A549 (cell line): ENCODE results near the gene RPH3AL. TPM values are rescaled to one million over a fixed set of nuclear protein-coding genes. Genes with fewer than 3 reads are reported as not detected.

ENCODE experiments used
- ATAC-seq, 2 experiments: fragments of 200-7000 bp in 1 of 2; fragments of >200 bp in 1 of 2; cut with Nextera tagmentation in 1 of 2; cut with Tn5 transposase in 1 of 2; 3 replicates each; pipeline versions ENCODE4 v1.8.0 to v1.9.1; 2018 to 2020; ENCODE audit warnings: mild to moderate bottlenecking in 1 of 2, moderate library complexity in 1 of 2
- CTCF ChIA-PET: fragments of 300-600 bp; sonication (Branson Sonifier 250); formaldehyde crosslinking; extraction: SDS; loops from one replicate; lab custom pipeline; 2021; ENCODE audit warnings: antibody characterized with exemption, inconsistent platforms; lab: Yijun Ruan, JAX
- POLR2A ChIA-PET: fragments of 350-600 bp; formaldehyde crosslinking; extraction: SDS; loops from one replicate; lab custom pipeline; 2021; ENCODE audit warnings: antibody characterized with exemption, inconsistent platforms; lab: Yijun Ruan, JAX
- DNase-seq, 2 experiments: peaks; one replicate each; pipeline versions ENCODE4 v3.0.0 to v3.0.0-alpha.2; 2011 to 2016; ENCODE audit warnings: low read depth in 1 of 2, low spot score in 1 of 2
- FAIRE-seq: peaks from 2 replicates; lab custom pipeline; 2011; peaks lifted over from hg19 to GRCh38; lab: Jason Lieb, UNC
- H3K27ac ChIP-seq, 2 experiments: fragments of >200 bp; sonication (Bioruptor Twin); formaldehyde crosslinking; 3 replicates each; pipeline ENCODE4 v1.5.1; 2016 to 2017
- H3K4me1 ChIP-seq: fragments of >200 bp; sonication (Bioruptor Twin); formaldehyde crosslinking; 3 replicates; pipeline ENCODE4 v1.6.1; 2016
- H3K4me2 ChIP-seq: fragments of >200 bp; sonication (Bioruptor Twin); formaldehyde crosslinking; 3 replicates; pipeline ENCODE4 v1.6.1; 2016
- H3K4me3 ChIP-seq: fragments of >200 bp; sonication (Bioruptor Twin); formaldehyde crosslinking; 3 replicates; pipeline ENCODE4 v1.5.1; 2016
- H3K9me3 ChIP-seq: fragments of >200 bp; sonication (Bioruptor Twin); formaldehyde crosslinking; 3 replicates; pipeline ENCODE4 v1.6.1; 2016
- BHLHE40 ChIP-seq: IDR thresholded peaks from 2 replicates; pipeline ENCODE4 v1.6.1; 2012; ENCODE audit warnings: low read depth, low read length, inconsistent platforms
- CBX8 ChIP-seq: fragments of 200-600 bp; sonication (generic); IDR thresholded peaks from 2 replicates; pipeline ENCODE4 v1.6.1; 2016
- CHD4 ChIP-seq: fragments of 200-600 bp; sonication (generic); IDR thresholded peaks from 2 replicates; pipeline ENCODE4 v1.6.1; 2016; ENCODE audit warnings: antibody characterized with exemption, mild to moderate bottlenecking, borderline replicate concordance
- EP300 ChIP-seq, 2 experiments: fragments of >200 bp; sonication (Bioruptor Twin); formaldehyde crosslinking; IDR thresholded peaks; 2 replicates in 1 of 2; 3 replicates in 1 of 2; pipeline ENCODE4 v1.6.1; 2016 to 2017
- ESRRA ChIP-seq: fragments of 150-350 bp; IDR thresholded peaks from 2 replicates; pipeline ENCODE4 v1.6.1; 2014; ENCODE audit warnings: mild to moderate bottlenecking, low read length, borderline replicate concordance
- FOSB ChIP-seq: fragments of 250-450 bp; sonication (Bioruptor Pico); IDR thresholded peaks from 2 replicates; pipeline ENCODE4 v1.5.0; 2020; ENCODE audit warnings: mild to moderate bottlenecking, moderate library complexity
- FOSL2 ChIP-seq, 2 experiments: fragments of 450-650 bp in 1 of 2; fragments of >200 bp in 1 of 2; sonication (Bioruptor Twin) in 1 of 2; formaldehyde crosslinking; IDR thresholded peaks; 2 replicates each; pipeline versions ENCODE4 v1.5.0 to v1.6.1; 2016 to 2020; ENCODE audit warnings: mild to moderate bottlenecking in 1 of 2, moderate library complexity in 1 of 2
- GATA3 ChIP-seq: IDR thresholded peaks from 2 replicates; pipeline ENCODE4 v1.6.1; 2012; ENCODE audit warnings: borderline replicate concordance
- HOXB13 ChIP-seq: fragments of 250-450 bp; sonication (Bioruptor Pico); IDR thresholded peaks from 2 replicates; pipeline ENCODE4 v1.5.0; 2020; ENCODE audit warnings: low read depth, mild to moderate bottlenecking, moderate library complexity
- MAFK ChIP-seq: fragments of 450-650 bp; IDR thresholded peaks from 2 replicates; pipeline ENCODE4 v1.6.1; 2014; ENCODE audit not compliant: partially characterized antibody
- NFE2L2 ChIP-seq: fragments of 150-350 bp; conservative IDR thresholded peaks from 2 replicates; pipeline ENCODE4 v1.6.1; 2014; ENCODE audit warnings: low read length
- NPAS2 ChIP-seq: fragments of 250-450 bp; sonication (Bioruptor Pico); IDR thresholded peaks from 2 replicates; pipeline ENCODE4 v1.8.0; 2022; ENCODE audit warnings: mild to moderate bottlenecking, moderate library complexity, borderline replicate concordance
- NR3C1 ChIP-seq: fragments of >200 bp; sonication (Bioruptor Twin); formaldehyde crosslinking; IDR thresholded peaks from 3 replicates; pipeline ENCODE4 v1.6.1; 2017
- PHF8 ChIP-seq: fragments of 200-600 bp; sonication (generic); IDR thresholded peaks from 2 replicates; pipeline ENCODE4 v1.6.1; 2016; ENCODE audit warnings: low read depth, mild to moderate bottlenecking, antibody characterized with exemption, moderate library complexity, borderline replicate concordance
- POLR2A ChIP-seq: IDR thresholded peaks from 2 replicates; pipeline ENCODE4 v1.6.1; 2012; ENCODE audit warnings: mild to moderate bottlenecking, low read length
- POLR2AphosphoS2 ChIP-seq: conservative IDR thresholded peaks from 2 replicates; pipeline ENCODE4 v1.6.1; 2012; ENCODE audit warnings: low read length, improper control_type of control experiment, inconsistent platforms
- RFX5 ChIP-seq: fragments of 450-650 bp; IDR thresholded peaks from 2 replicates; pipeline ENCODE4 v1.7.1; 2014; ENCODE audit warnings: antibody characterized with exemption, mild to moderate bottlenecking, moderate library complexity
- SREBF2 ChIP-seq: fragments of 450-650 bp; IDR thresholded peaks from 2 replicates; pipeline ENCODE4 v1.6.1; 2014; ENCODE audit warnings: mild to moderate bottlenecking, moderate library complexity
- TFCP2L1 ChIP-seq: fragments of 250-450 bp; sonication (Bioruptor Pico); IDR thresholded peaks from 2 replicates; pipeline ENCODE4 v1.5.0; 2021; ENCODE audit warnings: mild to moderate bottlenecking
- TP53 ChIP-seq: fragments of 250-450 bp; sonication (Bioruptor Pico); IDR thresholded peaks from 2 replicates; pipeline ENCODE4 v1.5.0; 2021; ENCODE audit warnings: mild to moderate bottlenecking, moderate library complexity
- ZNF302 ChIP-seq: fragments of 250-450 bp; sonication (Bioruptor Pico); IDR thresholded peaks from 2 replicates; pipeline ENCODE4 v1.9.0; 2021; ENCODE audit warnings: inconsistent platforms, mild to moderate bottlenecking, moderate library complexity
- WGBS: methylation state at CpG from one replicate; pipeline ENCODE4 v1.1.6; 2017; ENCODE audit errors: missing lambda C conversion rate; 5-methylcytosine and 5-hydroxymethylcytosine counted together
- polyA plus RNA-seq, 4 experiments: library from polyadenylated mRNA; depleted of rRNA in 3 of 4; stranded (reverse); fragments of >200 nt; fragmentation: RNase III in 1 of 4; extraction: RNeasy Plus Mini Kit Qiagen cat#74134 plus additional on column Dnase treatment in 1 of 4; gene quantifications; 2 replicates in 3 of 4; 3 replicates in 1 of 4; pipeline ENCODE4 v1.2.3, GENCODE V29; 2011 to 2017
- TF ChIP-seq, protein P1 (sequence below): fragments of 250-450 bp; sonication (Bioruptor Pico); IDR thresholded peaks from 2 replicates; pipeline ENCODE4 v1.5.0; 2020; ENCODE audit warnings: low read depth, mild to moderate bottlenecking, moderate library complexity
- TF ChIP-seq, protein P2 (sequence below): fragments of 450-650 bp; IDR thresholded peaks from 2 replicates; pipeline ENCODE4 v1.6.1; 2014; ENCODE audit warnings: antibody characterized with exemption
- TF ChIP-seq, protein P3 (sequence below): IDR thresholded peaks from 2 replicates; pipeline ENCODE4 v1.6.1; 2012; ENCODE audit warnings: low read depth, borderline replicate concordance
- TF ChIP-seq, protein P4 (sequence below): fragments of >200 bp; sonication (Bioruptor Twin); formaldehyde crosslinking; IDR thresholded peaks from 3 replicates; pipeline ENCODE4 v1.6.1; 2016

The RPH3AL gene
- polyA plus RNA-seq, 2 of the 4 experiments (the other 2 are of a cell fraction), result 23.3 to 31.1 TPM

DNA sequence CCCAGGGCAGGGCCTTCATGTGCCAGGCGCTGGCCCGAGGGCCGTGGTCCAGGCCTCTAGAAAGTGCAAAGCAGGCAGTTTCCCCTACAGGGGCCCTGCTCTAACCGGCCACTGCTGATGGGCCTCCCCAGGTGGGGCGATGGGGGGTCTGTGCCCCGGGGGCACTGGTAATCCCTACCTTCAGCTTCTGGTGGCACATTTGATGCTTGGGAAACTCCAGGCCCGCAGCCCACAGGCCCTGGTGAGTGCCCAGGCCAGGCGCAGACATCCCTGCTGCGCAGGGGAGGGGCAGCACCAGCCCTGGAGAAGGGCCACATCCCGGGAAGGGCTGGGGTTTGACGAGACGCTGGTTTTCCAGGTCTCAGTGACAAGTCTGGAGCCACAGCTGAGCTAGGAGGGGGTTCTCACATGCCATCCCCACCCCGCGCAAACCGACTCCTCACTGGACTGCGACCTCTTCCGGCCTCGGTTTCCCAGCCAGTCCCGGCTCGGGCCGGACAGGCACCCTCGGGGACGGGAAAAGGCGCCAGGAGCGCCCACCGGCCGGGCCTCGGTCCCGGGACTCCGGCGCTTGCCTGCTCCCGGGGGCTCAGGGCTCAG lies 172.7 kb downstream of the RPH3AL start:
- POLR2A ChIA-PET, result no interaction called here
- Histone ChIP-seq H3K4me1 (peaks cover 11% of the 10 kb centered on the region; the same call in 1 of the 3 replicates), H3K4me3 (peak overlapping the region; percentile 58), H3K4me2 (peak overlapping the region; percentile 98), H3K27ac (peak overlapping the region; percentile 38 to 76; a peak in 4 of 6 replicates), H3K9me3 (no peaks in the 10 kb centered on the region)
- no peak for FAIRE-seq
- DNase-seq, result no peak
- peak in 1 of 2 experiments; percentile 5; a peak in 1 of 6 replicates for ATAC-seq
- WGBS, result 73% methylated on average over 28 of the region's 32 CpGs
- TF ChIP-seq FOSL2 (IDR thresholded peaks at IDR 0.05) (no peak), FOSL2 (CRISPR knock-in tag; IDR thresholded peaks at IDR 0.05) (no peak), MAFK (peak; percentile 51)
- CTCF ChIA-PET, result interaction anchor here (0.9 to 1.9 kb wide), 2 partner anchors 15 to 206 kb away, joined by 3 to 4 read pairs; no protein-coding TSS in a partner anchor

DNA sequence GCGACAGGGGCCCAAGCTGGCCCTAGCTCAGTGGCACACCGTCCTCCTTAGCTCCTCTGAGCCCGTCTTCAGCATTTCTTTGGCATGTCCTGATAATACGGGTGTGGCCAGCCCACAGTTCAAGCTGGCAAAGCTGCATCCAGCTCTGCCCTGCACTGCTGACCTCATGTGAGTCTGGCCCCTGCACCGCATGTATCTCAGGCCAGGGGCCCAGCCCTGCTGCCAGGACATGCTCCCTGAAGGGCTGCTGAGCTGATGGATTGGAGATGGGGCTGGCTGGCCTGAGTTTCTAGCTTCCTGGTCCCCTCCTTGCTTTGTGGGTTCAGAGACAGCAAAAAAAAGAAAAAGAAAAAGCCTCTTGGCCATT lies 173.6 kb downstream of the RPH3AL start:
- no peak for FAIRE-seq
- ChIA-PET POLR2A (no interaction called here), CTCF (interaction anchor here (0.5 to 1.9 kb wide), 6 partner anchors 14 to 638 kb away, joined by 3 to 4 read pairs (median 3); no protein-coding TSS in a partner anchor)
- Histone ChIP-seq H3K4me2 (no peak overlapping the region), H3K4me3 (no peak overlapping the region), H3K4me1 (peaks cover 11% of the 10 kb centered on the region; the same call in 1 of the 3 replicates), H3K27ac (no peak overlapping the region), H3K9me3 (no peaks in the 10 kb centered on the region)
- peak in 1 of 2 experiments; percentile 23; a peak in 3 of 6 replicates for ATAC-seq
- 76% methylated on average over 4 of the region's 5 CpGs for WGBS
- TF ChIP-seq, protein P1, sequence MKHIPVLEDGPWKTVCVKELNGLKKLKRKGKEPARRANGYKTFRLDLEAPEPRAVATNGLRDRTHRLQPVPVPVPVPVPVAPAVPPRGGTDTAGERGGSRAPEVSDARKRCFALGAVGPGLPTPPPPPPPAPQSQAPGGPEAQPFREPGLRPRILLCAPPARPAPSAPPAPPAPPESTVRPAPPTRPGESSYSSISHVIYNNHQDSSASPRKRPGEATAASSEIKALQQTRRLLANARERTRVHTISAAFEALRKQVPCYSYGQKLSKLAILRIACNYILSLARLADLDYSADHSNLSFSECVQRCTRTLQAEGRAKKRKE, result no peak
- TF ChIP-seq NR3C1 (no peak), ZNF302 (no peak), RFX5 (no peak), EP300 (IDR thresholded peaks at IDR 0.05) (no peak), POLR2A (no peak), BHLHE40 (no peak)
- no peak for DNase-seq

DNA sequence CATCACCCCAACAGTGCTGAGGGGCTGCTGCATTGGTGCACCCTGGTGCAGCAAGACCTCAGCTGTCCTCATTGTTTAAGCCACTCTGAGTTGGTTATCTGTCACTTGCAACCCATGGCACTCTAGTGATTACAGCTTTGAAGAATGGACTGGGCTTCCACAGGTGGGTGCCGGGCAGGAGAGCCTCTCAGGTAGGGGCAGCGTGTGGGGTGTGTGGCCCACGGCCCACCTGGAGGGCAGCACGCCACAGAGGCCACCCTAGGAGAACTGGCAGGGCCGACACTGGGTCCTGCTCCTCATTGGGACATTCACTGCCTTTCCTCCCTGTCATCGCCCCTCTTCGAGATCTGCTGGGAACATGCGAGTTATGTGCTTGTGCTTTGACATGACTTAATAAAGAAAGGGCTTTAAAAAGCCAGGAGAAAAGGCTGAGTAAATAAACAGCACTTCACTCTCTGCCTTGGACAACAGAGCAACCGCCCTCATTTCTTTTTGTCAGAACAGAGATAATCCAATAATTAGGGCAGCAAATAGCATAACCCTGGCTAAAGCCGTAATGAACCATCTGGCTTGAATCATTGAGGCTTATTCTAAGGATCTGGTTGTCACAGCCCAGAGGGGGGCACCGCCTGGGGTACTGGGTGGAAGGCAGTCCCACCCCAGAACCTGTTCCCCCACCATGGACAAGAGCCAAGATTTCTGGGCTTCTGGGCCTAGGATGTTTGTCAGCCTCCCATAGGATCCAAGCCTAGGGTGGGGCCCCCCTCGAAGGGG lies 174.1 kb downstream of the RPH3AL start:
- WGBS, result 86% methylated on average over 12 of the region's 12 CpGs
- peaks cover 11% of the 10 kb centered on the region; the same call in 1 of the 3 replicates for H3K4me1 ChIP-seq
- CTCF ChIA-PET, result interaction anchor here (0.5 to 1.9 kb wide), 6 partner anchors 13 to 639 kb away, joined by 3 to 4 read pairs (median 3); no protein-coding TSS in a partner anchor
- POLR2A ChIA-PET, result no interaction called here
- FAIRE-seq, result no peak
- TF ChIP-seq, protein P2, sequence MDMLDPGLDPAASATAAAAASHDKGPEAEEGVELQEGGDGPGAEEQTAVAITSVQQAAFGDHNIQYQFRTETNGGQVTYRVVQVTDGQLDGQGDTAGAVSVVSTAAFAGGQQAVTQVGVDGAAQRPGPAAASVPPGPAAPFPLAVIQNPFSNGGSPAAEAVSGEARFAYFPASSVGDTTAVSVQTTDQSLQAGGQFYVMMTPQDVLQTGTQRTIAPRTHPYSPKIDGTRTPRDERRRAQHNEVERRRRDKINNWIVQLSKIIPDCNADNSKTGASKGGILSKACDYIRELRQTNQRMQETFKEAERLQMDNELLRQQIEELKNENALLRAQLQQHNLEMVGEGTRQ, result no peak
- no peak for TF ChIP-seq TP53 (CRISPR knock-in tag)
- no peak for TF ChIP-seq SREBF2
- TF ChIP-seq MAFK, result no peak
- TF ChIP-seq TFCP2L1, result no peak
- no peak for TF ChIP-seq NPAS2 (CRISPR knock-in tag)
- TF ChIP-seq, protein P3, sequence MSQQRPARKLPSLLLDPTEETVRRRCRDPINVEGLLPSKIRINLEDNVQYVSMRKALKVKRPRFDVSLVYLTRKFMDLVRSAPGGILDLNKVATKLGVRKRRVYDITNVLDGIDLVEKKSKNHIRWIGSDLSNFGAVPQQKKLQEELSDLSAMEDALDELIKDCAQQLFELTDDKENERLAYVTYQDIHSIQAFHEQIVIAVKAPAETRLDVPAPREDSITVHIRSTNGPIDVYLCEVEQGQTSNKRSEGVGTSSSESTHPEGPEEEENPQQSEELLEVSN, result no peak
- no peak for TF ChIP-seq FOSL2 (IDR thresholded peaks at IDR 0.05)
- TF ChIP-seq FOSL2 (CRISPR knock-in tag; IDR thresholded peaks at IDR 0.05), result no peak
- TF ChIP-seq ESRRA, result no peak
- no peak for TF ChIP-seq FOSB (CRISPR knock-in tag)
- TF ChIP-seq HOXB13, result no peak
- no peak for TF ChIP-seq EP300 (IDR thresholded peaks at IDR 0.05)
- no peak for TF ChIP-seq POLR2AphosphoS2
- no peak for TF ChIP-seq NFE2L2
- TF ChIP-seq, protein P4, sequence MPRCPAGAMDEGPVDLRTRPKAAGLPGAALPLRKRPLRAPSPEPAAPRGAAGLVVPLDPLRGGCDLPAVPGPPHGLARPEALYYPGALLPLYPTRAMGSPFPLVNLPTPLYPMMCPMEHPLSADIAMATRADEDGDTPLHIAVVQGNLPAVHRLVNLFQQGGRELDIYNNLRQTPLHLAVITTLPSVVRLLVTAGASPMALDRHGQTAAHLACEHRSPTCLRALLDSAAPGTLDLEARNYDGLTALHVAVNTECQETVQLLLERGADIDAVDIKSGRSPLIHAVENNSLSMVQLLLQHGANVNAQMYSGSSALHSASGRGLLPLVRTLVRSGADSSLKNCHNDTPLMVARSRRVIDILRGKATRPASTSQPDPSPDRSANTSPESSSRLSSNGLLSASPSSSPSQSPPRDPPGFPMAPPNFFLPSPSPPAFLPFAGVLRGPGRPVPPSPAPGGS, result no peak
- TF ChIP-seq CHD4, result no peak
- TF ChIP-seq CBX8, result no peak
- TF ChIP-seq PHF8, result no peak
- TF ChIP-seq GATA3, result no peak
- TF ChIP-seq, all 56 proteins: peak for 0
- Histone ChIP-seq H3K4me3 (no peak overlapping the region), H3K27ac (no peak overlapping the region), H3K9me3 (no peaks in the 10 kb centered on the region), H3K4me2 (no peak overlapping the region)
- no peak for DNase-seq
- ATAC-seq, result no peak
